ENCODE measurements around the gene POC1B.
"Not testable (repeated sequence)": the region's sequence is repeated elsewhere in the genome, so short reads cannot be mapped to it uniquely, and the experiment has no call there.

Gene POC1B

GRCh38 chr12:89464974-89465592 is 60.8 kb downstream of the POC1B start:
- no peak for DNase-seq (ENCODE audit: low read depth in 2 of 2)

GRCh38 chr12:89461649-89462612 is 63.9 kb downstream of the POC1B start:
- DNase-seq (ENCODE audit: low read depth in 2 of 2) = no peak

- DNase-seq (ENCODE audit: low read depth in 2 of 2) = no peak
These were observed 64.7 kb downstream of the POC1B start for GRCh38 chr12:89461190-89461589.

- DNase-seq (ENCODE audit: low read depth in 2 of 2) = not testable (repeated sequence)
These were observed 66.6 kb downstream of the POC1B start for GRCh38 chr12:89459279-89459678.

GRCh38 chr12:89456565-89456964 is 69.3 kb downstream of the POC1B start:
- no peak for DNase-seq (ENCODE audit: low read depth in 2 of 2)

- DNase-seq (ENCODE audit: low read depth in 2 of 2) = no peak
These were observed 71.6 kb downstream of the POC1B start for GRCh38 chr12:89454080-89454848.

GRCh38 chr12:89453121-89453978 is 72.5 kb downstream of the POC1B start:
- no peak for DNase-seq (ENCODE audit: low read depth in 2 of 2)

GRCh38 chr12:89451841-89452251 is 74.0 kb downstream of the POC1B start:
- DNase-seq (ENCODE audit: low read depth in 2 of 2) = no peak

- DNase-seq (ENCODE audit: low read depth in 2 of 2) = no peak
These were observed 74.9 kb downstream of the POC1B start for GRCh38 chr12:89450907-89451306.

GRCh38 chr12:89448951-89449371 is 76.9 kb downstream of the POC1B start:
- DNase-seq (ENCODE audit: low read depth in 2 of 2) = no peak

- no peak for DNase-seq (ENCODE audit: low read depth in 2 of 2)
These were observed 77.3 kb downstream of the POC1B start for GRCh38 chr12:89448526-89448925.

- DNase-seq (ENCODE audit: low read depth in 2 of 2) = no peak
These were observed 85.9 kb downstream of the POC1B start for GRCh38 chr12:89439941-89440340.

GRCh38 chr12:89437231-89437630 is 88.6 kb downstream of the POC1B start:
- DNase-seq (ENCODE audit: low read depth in 2 of 2) = no peak

- DNase-seq (ENCODE audit: low read depth in 2 of 2) = no peak
These were observed 89.8 kb downstream of the POC1B start for GRCh38 chr12:89436062-89436461.

- DNase-seq (ENCODE audit: low read depth in 2 of 2) = no peak
These were observed 92.2 kb downstream of the POC1B start for GRCh38 chr12:89433634-89434033.

- no peak for DNase-seq (ENCODE audit: low read depth in 2 of 2)
These were observed 93.5 kb downstream of the POC1B start for GRCh38 chr12:89432396-89432795.

GRCh38 chr12:89429528-89429927 is 96.3 kb downstream of the POC1B start:
- DNase-seq (ENCODE audit: low read depth in 2 of 2) = no peak

- no peak for DNase-seq (ENCODE audit: low read depth in 2 of 2)
These were observed 98.2 kb downstream of the POC1B start for GRCh38 chr12:89427508-89428156.

GRCh38 chr12:89424846-89425245 is 101.0 kb downstream of the POC1B start:
- no peak for DNase-seq (ENCODE audit: low read depth in 2 of 2)

GRCh38 chr12:89424389-89424788 is 101.5 kb downstream of the POC1B start:
- DNase-seq (ENCODE audit: low read depth in 2 of 2) = no peak

Measured in stimulated activated CD8-positive, alpha-beta memory T cell treated with anti-CD3 and anti-CD28 coated beads, Interleukin-2, amount 100 ng/mL, for 1 hour (primary cell).